ENCODE measurements around the gene GRAMD2A. TPM values are rescaled to one million over a fixed set of nuclear protein-coding genes. Genes with fewer than 3 reads are reported as not detected.
A peak's percentile ranks its signal among the peaks of the same experiment; 100 is the strongest.

Gene GRAMD2A
- total and polyA plus RNA-seq, 10 of the 15 experiments (the other 5 are each of a cell fraction or from before 2014, with no cell fraction given) = 0.02 to 0.35 TPM; not detected in 8

DNA sequence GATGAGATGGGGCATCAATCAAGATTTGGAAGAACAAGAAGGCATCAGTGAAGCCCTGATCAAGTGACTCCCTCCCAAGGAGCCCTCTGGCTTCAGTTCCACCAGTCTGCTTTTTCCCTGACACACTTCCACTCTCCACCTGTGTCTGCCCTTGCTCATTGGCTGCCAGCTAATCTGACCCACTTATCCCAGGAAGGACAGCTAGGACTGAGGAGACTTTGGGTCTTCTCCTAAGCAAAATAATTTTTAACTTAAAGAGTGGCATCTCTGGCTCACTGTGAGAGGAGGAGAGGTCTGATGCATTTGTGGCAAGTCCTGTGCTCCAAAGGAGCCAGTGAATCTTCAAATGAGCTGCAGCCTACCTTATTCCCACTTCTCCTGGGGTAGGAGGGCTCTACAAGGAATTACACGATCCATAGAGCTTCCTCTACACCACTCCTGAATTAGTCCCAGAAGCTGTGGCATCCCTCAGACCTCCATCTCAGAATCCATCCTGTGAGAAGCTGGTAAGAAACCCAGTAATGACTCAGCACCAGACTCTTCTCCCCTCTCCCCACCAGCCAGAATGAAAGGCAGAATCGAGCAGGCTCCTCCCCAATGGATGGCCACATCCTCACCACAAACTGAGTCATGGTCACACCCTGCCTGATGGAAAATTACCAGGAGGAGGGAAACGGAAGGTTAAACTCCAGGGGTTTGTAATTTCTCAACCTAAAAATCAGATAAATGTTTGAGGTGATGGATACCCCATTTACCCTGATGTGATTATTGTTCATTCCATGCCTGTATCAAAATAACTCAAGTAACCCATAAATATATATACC lies 39.7 kb upstream of the GRAMD2A start (continued):
- TF ChIP-seq, protein P1, sequence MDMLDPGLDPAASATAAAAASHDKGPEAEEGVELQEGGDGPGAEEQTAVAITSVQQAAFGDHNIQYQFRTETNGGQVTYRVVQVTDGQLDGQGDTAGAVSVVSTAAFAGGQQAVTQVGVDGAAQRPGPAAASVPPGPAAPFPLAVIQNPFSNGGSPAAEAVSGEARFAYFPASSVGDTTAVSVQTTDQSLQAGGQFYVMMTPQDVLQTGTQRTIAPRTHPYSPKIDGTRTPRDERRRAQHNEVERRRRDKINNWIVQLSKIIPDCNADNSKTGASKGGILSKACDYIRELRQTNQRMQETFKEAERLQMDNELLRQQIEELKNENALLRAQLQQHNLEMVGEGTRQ (IDR thresholded peaks at IDR 0.05; ENCODE audit: borderline replicate concordance, low read depth, low read length) = no peak
- TF ChIP-seq POU2F2 (IDR thresholded peaks at IDR 0.05; ENCODE audit: borderline replicate concordance, low read depth, low read length) (no peak), MYC (IDR thresholded peaks at IDR 0.05; ENCODE audit: insufficient read depth, insufficient read length, insufficient replicate concordance, low read length, severe bottlenecking) (no peak), EP300 (IDR thresholded peaks at IDR 0.05; ENCODE audit: borderline replicate concordance in 1 of 2, control insufficient read depth in 1 of 2, low read depth in 2 of 2, low read length in 2 of 2) (no peak), PAX8 (IDR thresholded peaks at IDR 0.05) (no peak), LARP7 (IDR thresholded peaks at IDR 0.05) (no peak), PML (IDR thresholded peaks at IDR 0.05; ENCODE audit: low read length) (no peak), SMARCA5 (IDR thresholded peaks at IDR 0.05) (no peak), RBBP5 (conservative IDR thresholded peaks at IDR 0.05) (no peak), ZNF384 (IDR thresholded peaks at IDR 0.05; ENCODE audit: borderline replicate concordance, low read depth, low read length) (no peak), HDAC2 (IDR thresholded peaks at IDR 0.05) (no peak), EZH2 (IDR thresholded peaks at IDR 0.05; ENCODE audit: borderline replicate concordance, control insufficient read depth, low read depth, low read length) (no peak), KLF5 (IDR thresholded peaks at IDR 0.05; ENCODE audit: partially characterized antibody) (no peak), TCF3 (IDR thresholded peaks at IDR 0.05; ENCODE audit: borderline replicate concordance, insufficient read depth, low read depth, low read length) (no peak), SP1 (IDR thresholded peaks at IDR 0.05; ENCODE audit: low read depth, low read length) (peak; percentile 10), BRCA1 (IDR thresholded peaks at IDR 0.05; ENCODE audit: low read depth, low read length) (no peak), PAX5 (IDR thresholded peaks at IDR 0.05; ENCODE audit: borderline replicate concordance, low read depth, low read length) (no peak)
- TF ChIP-seq, protein P2, sequence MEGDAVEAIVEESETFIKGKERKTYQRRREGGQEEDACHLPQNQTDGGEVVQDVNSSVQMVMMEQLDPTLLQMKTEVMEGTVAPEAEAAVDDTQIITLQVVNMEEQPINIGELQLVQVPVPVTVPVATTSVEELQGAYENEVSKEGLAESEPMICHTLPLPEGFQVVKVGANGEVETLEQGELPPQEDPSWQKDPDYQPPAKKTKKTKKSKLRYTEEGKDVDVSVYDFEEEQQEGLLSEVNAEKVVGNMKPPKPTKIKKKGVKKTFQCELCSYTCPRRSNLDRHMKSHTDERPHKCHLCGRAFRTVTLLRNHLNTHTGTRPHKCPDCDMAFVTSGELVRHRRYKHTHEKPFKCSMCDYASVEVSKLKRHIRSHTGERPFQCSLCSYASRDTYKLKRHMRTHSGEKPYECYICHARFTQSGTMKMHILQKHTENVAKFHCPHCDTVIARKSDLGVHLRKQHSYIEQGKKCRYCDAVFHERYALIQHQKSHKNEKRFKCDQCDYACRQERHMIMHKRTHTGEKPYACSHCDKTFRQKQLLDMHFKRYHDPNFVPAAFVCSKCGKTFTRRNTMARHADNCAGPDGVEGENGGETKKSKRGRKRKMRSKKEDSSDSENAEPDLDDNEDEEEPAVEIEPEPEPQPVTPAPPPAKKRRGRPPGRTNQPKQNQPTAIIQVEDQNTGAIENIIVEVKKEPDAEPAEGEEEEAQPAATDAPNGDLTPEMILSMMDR (IDR thresholded peaks at IDR 0.05 in 2 of 3, conservative IDR thresholded peaks at IDR 0.05 in 1 of 3; ENCODE audit: control insufficient read depth in 2 of 3, extremely low read depth in 1 of 3, insufficient read depth in 1 of 3, low read depth in 3 of 3, low read length in 3 of 3) = no peak
- TF ChIP-seq, protein P3, sequence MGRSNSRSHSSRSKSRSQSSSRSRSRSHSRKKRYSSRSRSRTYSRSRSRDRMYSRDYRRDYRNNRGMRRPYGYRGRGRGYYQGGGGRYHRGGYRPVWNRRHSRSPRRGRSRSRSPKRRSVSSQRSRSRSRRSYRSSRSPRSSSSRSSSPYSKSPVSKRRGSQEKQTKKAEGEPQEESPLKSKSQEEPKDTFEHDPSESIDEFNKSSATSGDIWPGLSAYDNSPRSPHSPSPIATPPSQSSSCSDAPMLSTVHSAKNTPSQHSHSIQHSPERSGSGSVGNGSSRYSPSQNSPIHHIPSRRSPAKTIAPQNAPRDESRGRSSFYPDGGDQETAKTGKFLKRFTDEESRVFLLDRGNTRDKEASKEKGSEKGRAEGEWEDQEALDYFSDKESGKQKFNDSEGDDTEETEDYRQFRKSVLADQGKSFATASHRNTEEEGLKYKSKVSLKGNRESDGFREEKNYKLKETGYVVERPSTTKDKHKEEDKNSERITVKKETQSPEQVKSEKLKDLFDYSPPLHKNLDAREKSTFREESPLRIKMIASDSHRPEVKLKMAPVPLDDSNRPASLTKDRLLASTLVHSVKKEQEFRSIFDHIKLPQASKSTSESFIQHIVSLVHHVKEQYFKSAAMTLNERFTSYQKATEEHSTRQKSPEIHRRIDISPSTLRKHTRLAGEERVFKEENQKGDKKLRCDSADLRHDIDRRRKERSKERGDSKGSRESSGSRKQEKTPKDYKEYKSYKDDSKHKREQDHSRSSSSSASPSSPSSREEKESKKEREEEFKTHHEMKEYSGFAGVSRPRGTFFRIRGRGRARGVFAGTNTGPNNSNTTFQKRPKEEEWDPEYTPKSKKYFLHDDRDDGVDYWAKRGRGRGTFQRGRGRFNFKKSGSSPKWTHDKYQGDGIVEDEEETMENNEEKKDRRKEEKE (IDR thresholded peaks at IDR 0.05) = no peak
- TF ChIP-seq, protein P4, sequence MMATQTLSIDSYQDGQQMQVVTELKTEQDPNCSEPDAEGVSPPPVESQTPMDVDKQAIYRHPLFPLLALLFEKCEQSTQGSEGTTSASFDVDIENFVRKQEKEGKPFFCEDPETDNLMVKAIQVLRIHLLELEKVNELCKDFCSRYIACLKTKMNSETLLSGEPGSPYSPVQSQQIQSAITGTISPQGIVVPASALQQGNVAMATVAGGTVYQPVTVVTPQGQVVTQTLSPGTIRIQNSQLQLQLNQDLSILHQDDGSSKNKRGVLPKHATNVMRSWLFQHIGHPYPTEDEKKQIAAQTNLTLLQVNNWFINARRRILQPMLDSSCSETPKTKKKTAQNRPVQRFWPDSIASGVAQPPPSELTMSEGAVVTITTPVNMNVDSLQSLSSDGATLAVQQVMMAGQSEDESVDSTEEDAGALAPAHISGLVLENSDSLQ (IDR thresholded peaks at IDR 0.05) = no peak
- TF ChIP-seq, protein P5, sequence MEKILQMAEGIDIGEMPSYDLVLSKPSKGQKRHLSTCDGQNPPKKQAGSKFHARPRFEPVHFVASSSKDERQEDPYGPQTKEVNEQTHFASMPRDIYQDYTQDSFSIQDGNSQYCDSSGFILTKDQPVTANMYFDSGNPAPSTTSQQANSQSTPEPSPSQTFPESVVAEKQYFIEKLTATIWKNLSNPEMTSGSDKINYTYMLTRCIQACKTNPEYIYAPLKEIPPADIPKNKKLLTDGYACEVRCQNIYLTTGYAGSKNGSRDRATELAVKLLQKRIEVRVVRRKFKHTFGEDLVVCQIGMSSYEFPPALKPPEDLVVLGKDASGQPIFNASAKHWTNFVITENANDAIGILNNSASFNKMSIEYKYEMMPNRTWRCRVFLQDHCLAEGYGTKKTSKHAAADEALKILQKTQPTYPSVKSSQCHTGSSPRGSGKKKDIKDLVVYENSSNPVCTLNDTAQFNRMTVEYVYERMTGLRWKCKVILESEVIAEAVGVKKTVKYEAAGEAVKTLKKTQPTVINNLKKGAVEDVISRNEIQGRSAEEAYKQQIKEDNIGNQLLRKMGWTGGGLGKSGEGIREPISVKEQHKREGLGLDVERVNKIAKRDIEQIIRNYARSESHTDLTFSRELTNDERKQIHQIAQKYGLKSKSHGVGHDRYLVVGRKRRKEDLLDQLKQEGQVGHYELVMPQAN (conservative IDR thresholded peaks at IDR 0.05) = no peak
